Stimulated activated CD4-positive, alpha-beta T cell treated with anti-CD3 and anti-CD28 coated beads, TNF-alpha, amount 100 ng/mL, for 1 hour (primary cell): ENCODE measurements around the gene SLC15A2.

Experiments
- DNase-seq, 3 donors: peaks; one replicate each; pipeline ENCODE4 v3.0.0-alpha.2; 2020; ENCODE audit warnings: low read depth in 3 of 3, low spot score in 1 of 3

Gene SLC15A2

DNA sequence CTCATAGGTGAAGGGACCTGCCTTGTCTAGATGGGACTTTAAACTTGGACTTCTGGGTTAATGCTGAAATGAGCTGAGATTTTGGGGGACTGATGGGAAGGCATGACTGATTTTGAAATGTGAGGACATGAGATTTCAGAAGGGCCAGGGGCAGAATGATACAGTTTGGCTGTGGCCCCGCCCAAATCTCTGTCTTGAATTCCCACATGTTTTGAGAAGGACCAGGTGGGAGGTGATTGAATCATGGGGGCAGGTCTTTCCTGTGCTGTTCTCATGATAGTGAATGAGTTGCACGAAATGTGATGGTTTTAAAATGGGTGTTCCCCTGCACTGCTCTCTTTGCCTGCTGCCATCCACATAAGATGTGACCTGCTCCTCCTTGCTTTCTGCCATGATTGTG is 85.0 kb downstream of the SLC15A2 start:
- no peak for DNase-seq

DNA sequence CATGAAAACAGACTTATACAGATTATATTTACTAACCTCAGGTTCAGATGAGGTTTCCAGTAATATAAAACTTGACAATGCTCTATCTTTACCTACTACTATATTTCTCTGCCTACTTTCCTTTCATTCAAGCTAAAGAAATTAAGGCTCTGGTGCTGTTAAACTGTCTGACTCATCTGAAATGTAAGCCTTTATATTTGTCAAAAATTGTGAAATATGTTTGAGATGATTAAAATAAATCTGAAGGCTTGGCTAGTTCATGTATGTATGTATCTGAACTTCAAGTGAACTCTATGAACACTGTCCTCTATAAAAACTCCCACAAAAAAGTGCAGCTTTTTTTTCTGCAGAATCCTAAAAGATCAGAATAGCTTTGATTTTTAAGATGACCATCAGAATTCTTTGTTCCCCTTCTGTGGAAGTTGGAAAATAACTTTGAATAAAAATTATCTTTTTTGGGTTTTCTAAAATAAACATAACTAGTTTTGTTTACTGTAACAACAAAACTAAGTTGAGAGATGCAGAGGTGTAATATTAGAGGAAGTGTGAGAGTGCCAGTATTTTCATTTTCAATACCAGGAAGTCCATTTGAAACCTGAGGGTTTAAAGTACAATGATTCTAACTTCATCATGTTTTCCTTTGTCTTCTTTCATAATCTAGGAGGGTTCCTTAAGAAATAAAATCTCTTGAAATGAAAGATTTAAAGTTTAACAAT is 85.7 kb downstream of the SLC15A2 start:
- no peak for DNase-seq

DNA sequence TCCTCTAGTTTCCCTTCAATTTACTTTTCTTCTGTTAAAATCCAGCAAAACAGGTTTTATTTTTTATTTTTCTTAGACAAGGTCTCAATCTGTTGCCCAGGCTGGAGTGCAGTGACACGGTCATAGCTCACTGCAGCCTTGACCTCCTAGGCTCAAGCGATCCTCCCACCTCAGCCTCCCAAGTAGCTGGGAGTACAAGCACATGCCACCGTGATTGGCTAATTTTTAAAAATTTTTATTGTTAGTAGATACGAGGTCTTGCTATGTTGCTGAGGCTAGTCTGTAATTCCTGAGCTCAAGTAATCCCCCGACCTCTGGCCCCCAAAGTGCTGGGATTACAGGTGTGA is 86.2 kb downstream of the SLC15A2 start:
- no peak for DNase-seq

DNA sequence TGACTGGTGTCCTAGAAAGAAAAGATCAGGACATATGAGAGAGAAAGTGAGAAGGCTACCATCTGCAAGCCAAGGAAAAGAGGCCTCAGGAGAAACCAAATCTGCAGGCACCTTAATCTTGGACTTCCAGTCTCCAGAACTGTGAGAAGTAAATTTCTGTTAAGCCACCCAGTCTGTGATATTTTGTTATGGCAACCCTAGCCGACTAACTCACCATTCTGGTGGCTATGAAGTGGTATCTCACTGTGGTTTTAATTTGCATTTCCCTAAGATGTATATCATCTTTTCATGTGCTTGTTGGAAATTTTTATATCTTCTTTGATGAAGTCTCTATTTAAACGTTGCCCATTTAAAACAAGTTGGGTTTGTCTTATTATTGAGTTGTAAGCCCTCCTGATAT is 87.3 kb downstream of the SLC15A2 start:
- no peak for DNase-seq

DNA sequence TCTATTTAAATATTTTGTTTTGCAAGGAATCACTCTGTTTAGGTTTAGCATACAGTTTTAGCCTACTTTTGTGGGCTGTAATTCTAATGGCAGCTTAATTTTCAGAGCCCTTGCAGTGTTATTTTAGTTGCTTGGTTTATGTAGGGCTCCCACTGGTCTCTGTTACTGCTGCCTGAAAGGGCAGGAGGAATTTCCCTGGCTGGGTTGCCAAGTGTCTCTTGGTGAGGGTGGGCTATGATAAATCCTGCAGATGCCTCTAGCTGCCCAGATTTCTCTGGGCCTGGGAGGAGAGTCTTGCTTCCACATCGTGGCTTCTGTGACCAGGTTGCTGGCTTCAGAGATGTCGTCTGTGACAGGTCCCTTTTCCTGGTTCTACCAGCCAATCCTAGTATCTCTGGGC is 91.6 kb downstream of the SLC15A2 start:
- no peak for DNase-seq

DNA sequence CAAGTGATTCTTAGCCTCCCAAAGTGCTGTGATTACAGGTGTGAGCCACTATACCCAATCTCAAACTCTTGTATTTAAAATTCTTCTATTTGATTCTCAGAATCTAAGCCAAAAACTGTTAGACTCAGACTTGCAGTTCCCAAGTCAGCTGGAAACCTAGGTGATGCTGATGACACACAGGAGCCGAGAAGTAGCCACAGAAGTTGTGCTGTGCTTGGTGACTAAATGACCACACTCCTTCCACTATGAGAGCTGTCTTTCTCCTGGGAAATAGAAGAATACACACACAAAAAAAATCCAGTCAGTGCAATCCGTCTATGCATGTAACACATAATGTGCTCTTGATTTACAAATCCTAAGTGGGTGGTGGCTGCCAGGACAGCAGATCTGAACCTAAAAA is 93.9 kb downstream of the SLC15A2 start:
- no peak for DNase-seq

DNA sequence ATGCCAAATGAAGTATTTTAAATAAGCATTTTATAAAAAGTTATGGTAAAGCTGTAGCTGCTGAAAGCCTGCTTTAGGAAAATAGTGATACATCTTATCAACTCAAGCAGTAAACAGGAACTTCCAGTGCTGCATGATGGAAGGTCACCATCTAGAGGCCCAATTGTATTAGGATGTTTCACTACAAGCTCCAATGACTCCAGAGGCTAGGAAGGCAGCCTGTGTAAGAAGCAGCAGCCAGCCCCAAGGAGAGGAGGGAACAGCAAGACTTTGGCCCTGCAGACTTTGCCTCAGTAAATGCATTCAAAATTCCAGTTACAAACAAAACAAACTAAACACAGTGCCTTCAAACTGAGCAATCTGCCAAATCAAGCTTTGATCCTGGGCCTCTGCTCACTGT is 95.7 kb downstream of the SLC15A2 start:
- no peak for DNase-seq

DNA sequence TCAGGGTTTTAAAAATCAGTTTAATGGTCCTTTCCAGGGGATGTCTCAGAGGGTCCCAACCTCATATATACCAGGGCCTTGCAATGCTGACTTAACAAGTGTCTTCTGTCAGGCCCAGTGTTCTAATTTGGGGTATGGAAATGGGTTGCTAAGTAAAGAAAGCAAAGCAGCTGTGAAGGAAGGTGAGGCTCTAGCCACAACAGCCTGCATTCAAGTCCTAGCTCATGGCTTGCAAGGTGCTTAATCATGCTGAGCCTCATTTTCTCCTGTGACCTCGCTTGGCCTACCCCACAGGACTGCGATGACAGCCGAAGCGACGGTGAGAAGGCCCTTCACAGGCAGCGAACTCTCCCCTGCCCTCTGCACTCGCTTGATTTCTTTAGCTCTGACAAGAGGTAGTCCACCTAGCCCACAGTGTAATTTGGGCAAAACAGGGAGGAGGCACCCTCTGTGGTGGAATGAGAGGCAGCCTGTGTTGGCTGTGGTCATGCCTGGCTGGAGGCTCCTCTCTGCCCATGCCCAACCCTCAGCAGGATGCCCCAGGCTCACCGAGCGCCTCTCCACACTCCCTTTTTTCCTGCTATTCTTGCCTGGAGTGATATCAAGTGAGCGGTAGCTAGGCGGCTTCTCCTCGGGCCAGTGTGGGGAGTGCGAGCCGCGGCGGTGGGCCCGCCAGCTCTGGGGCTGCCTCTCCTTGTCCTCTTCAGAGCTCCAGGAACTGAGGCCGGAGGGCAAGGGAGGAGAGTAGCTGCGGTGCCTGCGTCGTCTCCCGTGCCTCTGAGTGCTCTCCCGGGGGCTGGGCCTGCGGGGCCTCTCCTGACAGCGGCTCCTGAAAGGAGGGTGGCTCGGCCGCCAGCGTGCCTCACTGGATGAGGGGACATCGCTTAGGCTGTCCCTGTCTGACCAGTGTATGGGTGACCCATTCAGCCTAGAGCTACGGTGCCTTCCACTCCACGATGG is 98.7 kb downstream of the SLC15A2 start:
- DNase-seq = no peak
